HCT116 (cell line): Measurements from ENCODE around the gene UBTD2. TPM values are rescaled to one million over a fixed set of nuclear protein-coding genes. Genes with fewer than 3 reads are reported as not detected.
"Not testable (repeated sequence)": the region's sequence is repeated elsewhere in the genome, so short reads cannot be mapped to it uniquely, and the experiment has no call there.

Experiments used
- ATAC-seq: fragments of 200-7000 bp; cut with Tn5 transposase; 2 replicates; pipeline ENCODE4 v1.9.1; 2020; ENCODE audit warnings: mild to moderate bottlenecking, moderate library complexity
- BruUV-seq: library from RNA; stranded (reverse); fragments of 400-500 nt; replicated peaks from 2 replicates; lab custom pipeline; 2021; lab: Mats Ljungman, UMichigan
- CTCF ChIA-PET: fragments of 300-600 bp; sonication (Branson Sonifier 250); formaldehyde crosslinking; loops from one replicate; lab custom pipeline; 2021; ENCODE audit warnings: antibody characterized with exemption; lab: Charles Lee
- POLR2A ChIA-PET: fragments of 300-600, 350-600 bp; sonication (Branson Sonifier 250); formaldehyde crosslinking; loops from one replicate; lab custom pipeline; 2021; ENCODE audit warnings: antibody characterized with exemption; lab: Charles Lee
- RAD21 ChIA-PET, 2 experiments: fragments of 300-600 bp; sonication (Branson Sonifier 250); formaldehyde crosslinking; loops; one replicate each; lab custom pipeline; 2023; ENCODE audit warnings: low total read pairs in 2 of 2; ENCODE audit not compliant: uncharacterized antibody in 2 of 2, unreplicated experiment in 2 of 2, low non-redundant PET in 1 of 2; lab: Charles Lee
- DNase-seq: peaks from one replicate; pipeline ENCODE4 v3.0.0-alpha.2; 2010; ENCODE audit warnings: low read depth, low spot score
- H2AFZ ChIP-seq: fragments of 200-600 bp; shearing (Covaris generic), sonication (generic); 2 replicates; pipeline ENCODE4 v1.6.1; 2017; ENCODE audit warnings: low read depth, mixed run types, mixed read lengths, antibody characterized with exemption, low read length; ENCODE audit not compliant: poor library complexity, severe bottlenecking
- H3K27ac ChIP-seq: 2 replicates; pipeline ENCODE4 v1.5.1; 2012; ENCODE audit warnings: low read depth, low read length
- H3K27me3 ChIP-seq: fragments of 200-600 bp; sonication (generic); 2 replicates; pipeline ENCODE4 v1.6.1; 2016; ENCODE audit warnings: mixed run types, low read length, mixed read lengths; ENCODE audit not compliant: insufficient read depth
- H3K36me3 ChIP-seq, 2 experiments: fragments of 200-500 bp in 1 of 2; fragments of 200-600 bp in 1 of 2; sonication (Bioruptor generic) in 1 of 2; sonication (generic) in 1 of 2; 2 replicates each; pipeline versions ENCODE4 v1.5.1 to v1.6.1; 2014 to 2016; ENCODE audit warnings: low read length in 2 of 2, inconsistent platforms in 1 of 2, mixed read lengths in 1 of 2, mixed run types in 1 of 2; ENCODE audit not compliant: insufficient read depth in 2 of 2, control insufficient read depth in 1 of 2
- H3K4me1 ChIP-seq, 2 experiments: fragments of 200-600 bp in 1 of 2; sonication (generic) in 1 of 2; 2 replicates each; pipeline versions ENCODE4 v1.5.1 to v1.6.1; 2012 to 2017; ENCODE audit warnings: low read length in 2 of 2, inconsistent platforms in 1 of 2, mild to moderate bottlenecking in 1 of 2, mixed read lengths in 1 of 2, mixed run types in 1 of 2, moderate library complexity in 1 of 2; ENCODE audit not compliant: insufficient read depth in 2 of 2, control insufficient read depth in 1 of 2
- H3K4me2 ChIP-seq: fragments of 200-600 bp; sonication (generic); 2 replicates; pipeline ENCODE4 v1.6.1; 2017; ENCODE audit warnings: mixed run types, low read length, mixed read lengths
- H3K4me3 ChIP-seq, 2 experiments: fragments of 200-600 bp in 1 of 2; sonication (generic) in 1 of 2; replicated peaks in 1 of 2; 2 replicates each; pipeline ENCODE4 v1.5.1; 2011 to 2016; ENCODE audit warnings: low read length in 2 of 2, control low read depth in 1 of 2, low read depth in 1 of 2, mild to moderate bottlenecking in 1 of 2, mixed read lengths in 1 of 2, mixed run types in 1 of 2
- H3K79me2 ChIP-seq: fragments of 200-600 bp; sonication (generic); 2 replicates; pipeline ENCODE4 v1.6.1; 2017; ENCODE audit warnings: mild to moderate bottlenecking, mixed run types, low read length, moderate library complexity, mixed read lengths; ENCODE audit not compliant: insufficient read depth
- H3K9ac ChIP-seq: fragments of 200-600 bp; sonication (generic); 2 replicates; pipeline ENCODE4 v1.6.1; 2016; ENCODE audit warnings: low read length, mixed read lengths
- H3K9me2 ChIP-seq: fragments of 200-600 bp; sonication (generic), shearing (Covaris generic); 2 replicates; pipeline ENCODE4 v1.6.1; 2017; ENCODE audit warnings: mixed run types, mild to moderate bottlenecking, moderate library complexity; ENCODE audit not compliant: insufficient read depth
- H3K9me3 ChIP-seq, 2 experiments: fragments of 200-500 bp in 1 of 2; fragments of 200-600 bp in 1 of 2; sonication (Bioruptor generic) in 1 of 2; sonication (generic) in 1 of 2; 2 replicates each; pipeline ENCODE4 v1.6.1; 2014 to 2017; ENCODE audit warnings: low read length in 2 of 2, mixed read lengths in 2 of 2, inconsistent platforms in 1 of 2, low read depth in 1 of 2, mild to moderate bottlenecking in 1 of 2, mixed run types in 1 of 2, moderate library complexity in 1 of 2; ENCODE audit not compliant: control insufficient read depth in 1 of 2, insufficient read depth in 1 of 2
- H4K20me1 ChIP-seq: fragments of 200-600 bp; sonication (generic), shearing (Covaris generic); 2 replicates; pipeline ENCODE4 v1.6.1; 2017; ENCODE audit warnings: mixed run types, mild to moderate bottlenecking, moderate library complexity; ENCODE audit not compliant: insufficient read depth
- EZH2phosphoT487 ChIP-seq: fragments of 200-600 bp; IDR thresholded peaks from 2 replicates; pipeline ENCODE4 v1.6.1; 2018; ENCODE audit warnings: antibody characterized with exemption, borderline replicate concordance
- JUND ChIP-seq: IDR thresholded peaks from 2 replicates; pipeline ENCODE4 v1.6.1; 2012
- intact Hi-C: fragments of 100-400 bp; cut with micrococcal nuclease; formaldehyde crosslinking; loops from 2 replicates; pipeline ENCODE4 v1.10.0; 2022
- total RNA-seq: library from RNA; stranded (reverse); gene quantifications from one replicate; pipeline ENCODE4 v1.2.1, GENCODE V29; 2021; ENCODE audit not compliant: unreplicated experiment
- TF ChIP-seq, protein P1 (sequence below): IDR thresholded peaks from 2 replicates; pipeline ENCODE4 v1.6.1; 2012

The UBTD2 gene
- total RNA-seq, 1 experiment from 2014 or later, result 15.9 TPM

DNA sequence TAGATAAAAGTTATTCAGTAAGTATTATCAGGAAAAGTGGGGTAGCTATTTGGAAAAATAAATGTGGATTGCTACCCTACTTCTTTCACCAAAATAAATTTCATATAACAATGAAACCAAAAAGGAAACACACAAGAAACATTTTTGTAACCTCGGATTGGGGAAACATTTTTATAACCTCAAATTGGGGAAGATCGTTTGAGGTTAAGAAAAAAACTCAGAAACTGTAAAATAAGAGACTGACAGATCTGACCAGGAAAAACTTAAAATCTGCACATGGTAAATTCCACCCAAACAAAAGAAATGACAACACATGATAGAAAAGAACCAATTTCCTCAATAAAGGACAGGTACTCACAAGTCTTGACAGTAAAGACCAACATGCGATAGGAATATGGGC is 76.1 kb downstream of the UBTD2 start:
- no peak overlapping the region for H2AFZ ChIP-seq
- RAD21 ChIA-PET, result no interaction called here
- H3K79me2 ChIP-seq, result no peaks in the 10 kb centered on the region
- H3K9me2 ChIP-seq, result no peaks in the 10 kb centered on the region
- CTCF ChIA-PET, result no interaction called here
- H3K4me3 ChIP-seq, result no peak overlapping the region
- no peak for DNase-seq
- peaks cover 5 to 10% of the 10 kb centered on the region in 2 experiments; a peak in 2 of 4 replicates for H3K36me3 ChIP-seq
- BruUV-seq, result no TSS peak
- intact Hi-C loops, result no loop called here
- H3K4me2 ChIP-seq, result no peak overlapping the region
- H3K27ac ChIP-seq, result no peak overlapping the region
- TF ChIP-seq JUND (no peak), EZH2phosphoT487 (no peak)
- TF ChIP-seq, protein P1, sequence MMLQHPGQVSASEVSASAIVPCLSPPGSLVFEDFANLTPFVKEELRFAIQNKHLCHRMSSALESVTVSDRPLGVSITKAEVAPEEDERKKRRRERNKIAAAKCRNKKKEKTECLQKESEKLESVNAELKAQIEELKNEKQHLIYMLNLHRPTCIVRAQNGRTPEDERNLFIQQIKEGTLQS, result no peak
- POLR2A ChIA-PET, result no interaction called here
- H3K27me3 ChIP-seq, result no peaks in the 10 kb centered on the region
- no peaks in the 10 kb centered on the region for H3K4me1 ChIP-seq
- no peak overlapping the region for H3K9ac ChIP-seq
- no peak for ATAC-seq
- H3K9me3 ChIP-seq, result no peaks in the 10 kb centered on the region
- no peaks in the 10 kb centered on the region for H4K20me1 ChIP-seq

DNA sequence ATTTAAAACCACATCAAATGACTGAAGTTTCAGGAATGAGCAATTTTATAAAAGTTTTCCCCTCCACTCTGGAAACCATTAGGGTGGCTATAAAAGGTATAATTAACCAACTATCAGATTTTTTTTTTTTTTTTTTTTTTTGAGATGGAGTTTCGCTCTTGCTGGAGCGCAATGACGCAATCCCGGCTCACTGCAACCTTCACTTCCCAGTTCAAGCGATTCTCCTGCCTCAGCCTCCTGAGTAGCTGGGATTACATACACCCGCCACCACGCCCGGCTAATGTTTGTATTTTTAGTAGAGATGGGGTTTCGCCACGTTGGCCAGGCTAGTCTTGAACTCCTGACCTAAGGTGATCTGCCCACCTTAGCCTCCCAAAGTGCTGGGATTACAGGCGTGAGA is 77.6 kb downstream of the UBTD2 start:
- DNase-seq, H3K27ac ChIP-seq, H3K9ac ChIP-seq, H3K36me3 ChIP-seq, H2AFZ ChIP-seq, POLR2A ChIA-PET, H3K9me3 ChIP-seq, H3K27me3 ChIP-seq, CTCF ChIA-PET, BruUV-seq, H3K4me3 ChIP-seq, intact Hi-C loops, ATAC-seq, H3K9me2 ChIP-seq, H3K4me1 ChIP-seq, RAD21 ChIA-PET, H3K4me2 ChIP-seq, H3K79me2 ChIP-seq, H4K20me1 ChIP-seq: not testable (repeated sequence)
